GM19099 (cell line): ENCODE results near the gene VPS37B.
A peak's percentile ranks its signal among the peaks of the same experiment; 100 is the strongest.

Experiments
- POLR2A ChIP-seq: IDR thresholded peaks from 3 replicates; pipeline ENCODE4 v1.6.1; 2011; ENCODE audit warnings: low read depth; ENCODE audit not compliant: insufficient read length; ENCODE audit errors: extremely low read depth

VPS37B gene

DNA sequence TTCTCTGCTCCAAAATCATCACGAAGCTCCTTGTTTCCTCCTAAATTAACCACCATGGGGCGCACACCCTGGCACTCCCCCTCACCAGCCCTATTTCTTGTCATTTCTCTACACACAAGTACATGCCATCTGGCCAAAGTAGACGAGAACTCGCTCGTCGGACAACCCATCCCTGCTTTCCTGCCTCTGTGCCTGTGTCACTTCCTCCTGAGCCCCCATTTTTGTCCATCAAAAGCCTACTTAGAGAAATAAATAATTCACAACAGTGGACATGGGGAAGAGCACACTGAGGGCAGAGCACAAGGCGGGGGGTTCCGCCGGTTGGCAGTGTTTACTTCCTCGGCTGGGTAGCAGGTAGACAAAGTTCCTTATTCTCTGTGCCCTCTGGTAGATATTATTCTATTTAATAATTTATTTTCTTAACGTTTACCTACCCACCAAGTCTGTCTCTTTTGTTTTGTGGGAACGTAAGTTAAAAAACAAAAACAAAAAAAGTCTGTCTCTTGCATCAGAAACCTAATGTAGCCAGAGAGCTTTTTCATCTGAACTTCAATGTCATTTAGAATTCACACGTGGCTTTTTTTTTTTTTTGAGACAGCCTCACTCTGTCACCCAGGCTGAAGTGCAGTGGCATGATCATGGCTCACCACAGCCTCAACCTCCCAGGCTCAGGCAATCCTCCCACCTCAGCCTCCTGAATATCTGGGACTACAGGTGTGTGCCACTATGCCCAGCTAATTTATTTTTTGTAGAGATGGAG is 6.0 kb downstream of the VPS37B start:
- no peak for TF ChIP-seq POLR2A

DNA sequence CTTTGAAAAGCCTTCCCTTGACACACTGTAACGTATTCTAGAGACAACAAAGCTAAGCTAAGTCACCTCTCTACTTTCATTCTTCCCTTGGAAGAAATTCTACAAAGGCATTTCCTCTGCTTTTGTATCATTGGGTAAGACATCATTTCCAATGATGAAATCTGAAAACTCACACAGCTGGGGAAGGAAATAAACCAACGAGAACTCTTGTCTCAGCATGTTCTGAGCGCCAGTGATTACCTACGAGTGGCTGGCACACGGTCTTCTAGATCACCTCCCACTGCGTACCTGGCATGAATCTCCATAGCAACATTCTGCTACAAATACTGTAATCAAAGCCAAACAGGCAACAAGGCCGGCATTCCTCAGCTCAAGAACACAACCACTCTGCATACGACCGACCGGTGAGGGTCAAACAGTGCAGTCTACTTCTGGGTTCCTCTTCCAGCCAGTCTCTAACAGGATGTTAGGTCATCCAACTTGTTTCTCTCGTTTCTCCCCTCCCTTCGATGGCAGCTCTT is 7.6 kb downstream of the VPS37B start:
- no peak for TF ChIP-seq POLR2A

GRCh38 chr12:122887819-122888212 is 8.1 kb downstream of the VPS37B start:
- TF ChIP-seq POLR2A, result no peak

- TF ChIP-seq POLR2A, result no peak
Observed at GRCh38 chr12:122886851-122887818, 8.8 kb downstream of the VPS37B start.

DNA sequence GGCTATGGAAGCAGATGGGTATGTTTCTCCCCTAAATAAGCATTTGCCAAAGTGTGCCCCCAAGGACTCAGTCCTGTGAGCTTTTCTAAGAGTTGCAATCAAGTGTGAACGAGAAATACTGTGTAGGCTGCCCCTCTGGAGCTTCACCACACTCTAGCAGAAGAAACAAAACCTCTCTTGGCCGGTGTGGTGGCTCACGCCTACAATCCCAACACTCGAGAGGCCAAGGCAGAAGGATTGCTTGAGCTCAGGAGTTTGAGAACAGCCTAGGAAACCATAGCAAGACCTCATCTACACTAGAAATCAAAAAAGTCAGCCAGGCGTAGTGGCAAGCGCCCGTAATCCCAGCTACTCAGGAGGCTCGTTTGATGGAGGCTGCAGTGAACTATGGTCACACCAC is 9.8 kb downstream of the VPS37B start:
- no peak for TF ChIP-seq POLR2A

DNA sequence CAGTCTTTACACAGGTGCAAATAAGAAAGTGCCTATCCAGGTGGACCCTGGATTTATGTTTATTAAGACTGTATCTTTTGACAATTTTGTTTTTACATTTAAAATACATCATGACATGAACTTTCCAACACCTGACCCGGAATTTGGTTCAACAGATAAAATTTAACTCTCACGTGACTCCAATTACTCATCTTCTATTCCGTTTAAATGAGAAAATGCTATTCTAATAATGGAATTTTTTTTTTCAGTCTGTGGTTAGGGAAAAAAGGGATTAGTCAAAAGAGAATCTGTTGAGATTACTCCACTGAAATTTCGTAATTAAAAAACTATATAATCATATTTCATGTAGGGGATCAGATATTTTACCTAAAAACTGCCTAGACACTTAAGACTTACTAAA is 11.1 kb downstream of the VPS37B start:
- no peak for TF ChIP-seq POLR2A

DNA sequence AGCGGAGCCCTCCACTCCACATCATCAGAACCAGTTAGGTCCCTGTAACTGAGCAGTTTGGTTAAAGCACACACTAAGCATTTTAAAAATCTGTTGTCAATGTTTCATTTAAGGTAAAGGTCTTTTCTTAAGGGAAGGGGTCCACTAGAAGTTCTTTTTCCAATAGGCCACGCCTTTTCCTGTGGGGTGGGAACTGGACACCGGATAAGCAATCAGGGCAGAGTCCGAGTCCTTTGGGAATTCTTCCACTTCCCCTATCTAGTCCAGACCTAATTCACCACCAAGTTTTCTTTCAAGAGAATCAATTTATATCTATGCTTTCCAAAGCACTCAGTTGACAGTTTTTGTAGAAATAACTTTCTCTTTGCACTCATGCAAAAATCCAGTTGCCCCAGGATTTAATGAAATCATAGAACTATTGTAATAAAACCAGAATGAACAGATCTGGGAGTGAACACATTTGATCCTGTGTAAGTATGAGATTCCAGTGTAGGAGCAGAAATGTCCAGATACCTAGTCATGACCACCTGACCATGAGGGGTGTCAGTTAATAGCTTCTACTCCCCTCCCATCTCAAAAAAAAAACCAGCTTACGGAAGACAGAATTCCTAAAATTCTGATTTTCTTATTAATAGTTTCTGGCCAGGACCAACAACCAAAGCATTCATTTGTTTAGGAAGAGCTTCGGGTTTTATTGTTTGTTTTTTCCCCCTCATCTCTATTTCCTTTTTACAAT is 11.7 kb downstream of the VPS37B start:
- no peak for TF ChIP-seq POLR2A

DNA sequence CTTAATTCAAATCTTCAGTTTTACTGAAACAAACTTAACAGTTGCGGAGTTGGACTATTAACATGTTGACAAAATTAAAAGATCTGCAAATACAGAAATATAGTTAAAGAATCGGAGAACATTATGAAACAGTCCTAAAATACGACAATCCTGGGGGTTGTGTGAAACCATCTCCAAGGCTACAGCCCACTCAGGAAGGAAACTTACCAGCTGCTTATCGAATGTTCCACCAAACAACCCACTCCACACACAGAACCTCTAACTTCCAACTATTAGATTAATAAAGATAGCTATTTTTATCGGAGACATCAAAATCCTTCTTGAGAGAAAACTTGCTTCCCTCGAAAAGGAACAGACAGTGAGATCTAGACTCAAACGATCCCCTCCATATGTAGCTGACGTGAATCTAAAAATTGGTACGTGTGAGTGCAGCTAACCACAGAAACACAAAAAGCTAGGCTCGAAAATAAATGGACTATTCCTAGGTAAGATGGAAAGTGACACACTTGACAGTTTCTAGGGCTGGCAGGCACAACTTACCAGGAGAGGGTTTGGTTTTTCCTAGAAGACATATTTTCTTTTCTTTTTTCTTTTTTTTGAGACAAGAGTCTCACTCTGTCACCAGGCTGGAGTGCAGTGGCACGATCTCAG is 12.9 kb downstream of the VPS37B start:
- no peak for TF ChIP-seq POLR2A

- no peak for TF ChIP-seq POLR2A
Observed at GRCh38 chr12:122880668-122881067, 15.3 kb downstream of the VPS37B start.

GRCh38 chr12:122880155-122880667 is 15.7 kb downstream of the VPS37B start:
- no peak for TF ChIP-seq POLR2A

GRCh38 chr12:122878780-122879612 is 16.9 kb downstream of the VPS37B start:
- TF ChIP-seq POLR2A, result no peak

DNA sequence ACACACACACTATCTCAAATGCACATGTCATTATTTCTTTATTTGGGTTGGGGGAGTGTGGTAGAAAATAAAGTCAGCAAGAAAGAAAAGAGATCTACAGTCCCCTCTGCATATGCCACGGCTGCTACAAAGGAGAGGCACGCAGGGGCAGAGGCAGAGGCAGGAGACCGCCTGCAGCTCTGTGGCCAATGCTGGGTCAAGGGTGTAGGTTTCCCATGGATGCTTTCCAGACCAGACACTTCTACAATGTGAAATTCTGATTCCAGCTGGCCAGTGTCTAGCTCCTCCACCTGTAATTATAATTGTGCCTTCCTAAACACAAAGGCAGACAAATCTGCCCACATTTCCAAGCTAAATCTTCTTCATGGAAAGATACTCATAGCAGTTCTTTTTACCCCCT is 19.2 kb downstream of the VPS37B start:
- TF ChIP-seq POLR2A, result no peak

DNA sequence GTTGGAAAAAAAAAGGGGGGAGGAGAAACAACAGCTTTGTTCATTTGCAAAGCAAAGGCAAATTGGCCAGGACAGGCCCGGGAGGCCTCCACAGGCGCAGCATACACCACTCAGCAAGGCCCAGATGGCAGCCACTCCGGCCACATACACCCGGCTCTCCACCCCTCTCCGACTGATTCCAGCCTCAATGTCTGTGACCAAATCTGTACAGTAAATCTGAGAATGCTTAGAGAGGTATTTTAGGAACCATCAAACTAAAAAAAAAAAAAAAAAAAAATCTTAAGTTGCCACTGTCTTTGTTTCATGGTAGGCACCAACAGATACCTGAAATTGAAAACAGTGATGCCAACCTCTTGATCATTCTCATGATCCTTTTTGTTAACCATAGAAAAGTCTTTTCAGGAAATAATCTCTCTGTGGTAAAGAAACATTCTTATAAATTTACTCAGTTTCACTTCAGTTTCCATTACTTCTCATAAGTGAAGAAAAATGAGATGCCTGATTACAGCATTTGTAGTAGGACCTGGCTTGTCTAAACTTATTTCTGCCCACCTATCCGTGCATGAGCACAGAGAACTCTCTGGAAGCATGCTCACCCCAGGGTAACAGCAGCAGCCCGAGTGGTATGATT is 20.2 kb downstream of the VPS37B start:
- peak; percentile 32 for TF ChIP-seq POLR2A

DNA sequence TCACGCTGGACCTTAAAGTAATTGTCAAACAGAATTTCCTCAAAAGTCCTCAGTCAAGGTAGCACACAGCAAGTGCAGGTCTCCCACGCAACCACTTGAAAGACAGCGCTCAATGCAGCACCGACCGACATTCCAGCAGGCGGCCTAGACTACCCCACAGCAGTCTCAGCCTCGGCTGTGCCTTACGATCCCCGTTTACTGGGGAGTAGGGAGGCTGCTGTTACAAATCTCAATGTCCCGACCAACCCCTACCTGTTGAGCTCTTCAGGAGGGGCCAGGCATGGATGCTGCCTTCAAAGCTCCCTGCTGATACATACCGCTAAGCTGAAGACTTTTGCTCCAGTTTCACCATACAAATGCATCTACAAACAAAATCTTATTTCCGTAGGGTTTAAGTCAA is 21.8 kb downstream of the VPS37B start:
- no peak for TF ChIP-seq POLR2A

- TF ChIP-seq POLR2A, result no peak
Observed at GRCh38 chr12:122873540-122873939, 22.4 kb downstream of the VPS37B start.
